22Rv1 (cell line): ENCODE measurements around the gene DNAH9.

Experiments used
- H3K27ac ChIP-seq: fragments of 450-650 bp; 2 replicates; pipeline ENCODE4 v1.5.1; 2017
- CTCF ChIP-seq: fragments of 450-650 bp; IDR thresholded peaks from 2 replicates; pipeline ENCODE4 v1.5.1; 2017; ENCODE audit warnings: mild to moderate bottlenecking
- ZFX ChIP-seq: fragments of 450-650 bp; IDR thresholded peaks from 2 replicates; pipeline ENCODE4 v1.6.1; 2017; ENCODE audit warnings: antibody characterized with exemption, borderline replicate concordance

The DNAH9 gene

DNA sequence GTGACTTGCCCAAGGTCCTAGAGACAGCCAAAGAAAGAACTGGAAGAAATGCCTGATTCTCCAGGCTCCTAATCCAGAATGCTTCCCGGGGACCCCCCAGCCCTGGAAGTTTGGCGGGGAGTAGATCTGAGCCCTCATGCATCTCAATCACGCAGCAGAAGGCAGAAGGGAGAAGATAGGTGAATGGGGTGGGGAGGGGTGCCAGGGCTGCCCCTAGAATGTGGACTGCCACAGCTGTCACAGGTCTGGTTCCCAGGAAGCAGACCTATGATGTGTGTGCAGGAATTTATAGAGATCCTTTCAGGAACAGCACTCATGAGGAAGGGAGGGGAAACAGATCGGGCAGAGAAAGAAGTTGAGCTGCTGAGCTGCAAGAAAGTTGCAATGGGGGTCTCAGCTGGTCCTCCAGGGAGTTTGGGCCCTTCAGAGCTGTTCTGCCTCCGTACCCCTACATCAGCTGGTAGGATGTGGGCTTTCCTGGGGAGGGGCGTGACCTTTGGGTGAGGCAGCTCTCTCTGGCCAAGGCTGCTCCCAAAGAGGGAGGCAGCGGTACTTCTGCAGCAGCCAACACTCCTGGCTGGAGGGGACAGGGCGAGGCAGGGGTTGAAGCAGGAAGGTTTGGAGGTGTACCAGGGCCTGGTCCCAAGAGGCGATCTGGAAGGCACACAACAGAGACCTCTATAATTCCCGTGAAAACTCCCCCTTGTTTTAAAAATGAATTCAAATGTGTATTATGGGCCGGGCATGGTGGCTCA lies 43.4 kb downstream of the DNAH9 start:
- no peak for TF ChIP-seq CTCF
- H3K27ac ChIP-seq, result no peak overlapping the region

GRCh38 chr17:11642655-11643054 lies 44.4 kb downstream of the DNAH9 start:
- H3K27ac ChIP-seq, result no peak overlapping the region
- no peak for TF ChIP-seq ZFX
- TF ChIP-seq CTCF, result no peak

GRCh38 chr17:11643851-11644250 lies 45.6 kb downstream of the DNAH9 start:
- TF ChIP-seq ZFX (no peak), CTCF (no peak)
- no peak overlapping the region for H3K27ac ChIP-seq

GRCh38 chr17:11644265-11645212 lies 46.3 kb downstream of the DNAH9 start:
- TF ChIP-seq ZFX (no peak), CTCF (peak; percentile 91)

GRCh38 chr17:11645426-11645825 lies 47.2 kb downstream of the DNAH9 start:
- no peak for TF ChIP-seq CTCF
- TF ChIP-seq ZFX, result no peak
- no peak overlapping the region for H3K27ac ChIP-seq

More at GRCh38 chr17:11644265-11645212, 46.3 kb downstream of the DNAH9 start:
- no peak overlapping the region for H3K27ac ChIP-seq

- TF ChIP-seq ZFX (no peak), CTCF (no peak)
- no peak overlapping the region for H3K27ac ChIP-seq
Observed at GRCh38 chr17:11651089-11651488, 52.8 kb downstream of the DNAH9 start.

DNA sequence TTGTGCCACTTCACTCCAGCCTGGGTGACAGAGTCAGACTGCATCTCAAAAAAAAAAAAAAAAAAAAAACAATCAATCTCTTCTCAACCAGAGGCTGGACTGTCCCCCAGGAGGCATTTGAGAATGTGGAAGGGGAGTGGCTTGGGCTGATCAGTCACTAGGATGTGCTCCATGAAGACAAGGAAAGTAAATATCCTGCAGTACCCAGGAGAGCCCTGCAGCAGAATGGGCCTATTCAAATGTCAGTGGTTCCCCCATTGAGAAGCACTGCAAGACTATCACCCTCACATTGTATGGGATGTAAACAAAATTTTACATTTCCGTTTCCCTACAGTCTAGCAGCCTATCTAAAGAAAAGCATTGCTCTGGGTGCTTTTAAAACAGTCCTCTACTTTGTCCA lies 70.3 kb downstream of the DNAH9 start:
- TF ChIP-seq CTCF (no peak), ZFX (no peak)

More for the DNA sequence above, 70.3 kb downstream of the DNAH9 start:
- no peak overlapping the region for H3K27ac ChIP-seq
